SK-N-SH treated with all-trans-retinoic acid at 6 μM for 48 hours (cell line): Measurements from ENCODE around the gene FBLIM1.
A peak's percentile ranks its signal among the peaks of the same experiment; 100 is the strongest.

Source experiments
- ATAC-seq: fragments of 200-7000 bp; cut with Tn5 transposase; 3 replicates; pipeline ENCODE4 v1.9.1; 2020; ENCODE audit warnings: mild to moderate bottlenecking, moderate library complexity
- BACH2 ChIP-seq: fragments of 250-450 bp; sonication (Bioruptor Pico); IDR thresholded peaks from 2 replicates; pipeline ENCODE4 v1.9.0; 2021; ENCODE audit warnings: mild to moderate bottlenecking, borderline replicate concordance
- CSDC2 ChIP-seq: fragments of 250-450 bp; sonication (Bioruptor Pico); IDR thresholded peaks from 2 replicates; pipeline ENCODE4 v1.5.0; 2020; ENCODE audit warnings: mild to moderate bottlenecking, moderate library complexity
- ISL1 ChIP-seq: fragments of 250-450 bp; sonication (Bioruptor Pico); IDR thresholded peaks from 2 replicates; pipeline ENCODE4 v2.1.2; 2022; ENCODE audit warnings: mild to moderate bottlenecking, moderate library complexity
- OSR1 ChIP-seq: fragments of 250-450 bp; sonication (Bioruptor Pico); IDR thresholded peaks from 2 replicates; pipeline ENCODE4 v1.8.0; 2022; ENCODE audit warnings: moderate library complexity, mild to moderate bottlenecking, inconsistent platforms
- RARB ChIP-seq: fragments of 250-450 bp; sonication (Bioruptor Pico); IDR thresholded peaks from 2 replicates; pipeline ENCODE4 v1.8.0; 2021; ENCODE audit warnings: mild to moderate bottlenecking, moderate library complexity
- SNAI2 ChIP-seq: fragments of 250-450 bp; sonication (Bioruptor Pico); IDR thresholded peaks from 2 replicates; pipeline ENCODE4 v1.5.0; 2020; ENCODE audit warnings: mild to moderate bottlenecking, moderate library complexity
- TOX ChIP-seq: fragments of 250-450 bp; sonication (Bioruptor Pico); IDR thresholded peaks from 2 replicates; pipeline ENCODE4 v1.8.0; 2021; ENCODE audit warnings: mild to moderate bottlenecking, moderate library complexity, borderline replicate concordance
- ZC3H10 ChIP-seq: fragments of 250-450 bp; sonication (Bioruptor Pico); IDR thresholded peaks from 2 replicates; pipeline ENCODE4 v1.5.1; 2021; ENCODE audit warnings: mild to moderate bottlenecking, moderate library complexity
- ZFP3 ChIP-seq: fragments of 250-450 bp; sonication (Bioruptor Pico); IDR thresholded peaks from 2 replicates; pipeline ENCODE4 v1.5.0; 2020; ENCODE audit warnings: mild to moderate bottlenecking, moderate library complexity
- ZNF565 ChIP-seq: fragments of 450-650 bp; formaldehyde crosslinking; conservative IDR thresholded peaks from 2 replicates; pipeline ENCODE4 v1.5.0; 2020; ENCODE audit warnings: low read depth, mild to moderate bottlenecking, moderate library complexity
- ZNF70 ChIP-seq: fragments of 450-650 bp; formaldehyde crosslinking; IDR thresholded peaks from 2 replicates; pipeline ENCODE4 v1.5.0; 2020; ENCODE audit warnings: mild to moderate bottlenecking, moderate library complexity
- ZNF8 ChIP-seq: fragments of 450-650 bp; formaldehyde crosslinking; IDR thresholded peaks from 2 replicates; pipeline ENCODE4 v1.5.0; 2020; ENCODE audit warnings: mild to moderate bottlenecking, moderate library complexity
- TF ChIP-seq, protein P1 (sequence below): fragments of 250-450 bp; sonication (Bioruptor Pico); IDR thresholded peaks from 2 replicates; pipeline ENCODE4 v1.5.1; 2021; ENCODE audit warnings: mild to moderate bottlenecking, moderate library complexity
- TF ChIP-seq, protein P2 (sequence below): fragments of 250-450 bp; sonication (Bioruptor Pico); IDR thresholded peaks from 2 replicates; pipeline ENCODE4 v1.8.0; 2020; ENCODE audit warnings: mild to moderate bottlenecking, moderate library complexity, borderline replicate concordance
- TF ChIP-seq, protein P3 (sequence below): fragments of 250-450 bp; sonication (Bioruptor Pico); IDR thresholded peaks from 2 replicates; pipeline ENCODE4 v1.8.0; 2021; ENCODE audit warnings: low read depth, mild to moderate bottlenecking, moderate library complexity, borderline replicate concordance

Gene FBLIM1

DNA sequence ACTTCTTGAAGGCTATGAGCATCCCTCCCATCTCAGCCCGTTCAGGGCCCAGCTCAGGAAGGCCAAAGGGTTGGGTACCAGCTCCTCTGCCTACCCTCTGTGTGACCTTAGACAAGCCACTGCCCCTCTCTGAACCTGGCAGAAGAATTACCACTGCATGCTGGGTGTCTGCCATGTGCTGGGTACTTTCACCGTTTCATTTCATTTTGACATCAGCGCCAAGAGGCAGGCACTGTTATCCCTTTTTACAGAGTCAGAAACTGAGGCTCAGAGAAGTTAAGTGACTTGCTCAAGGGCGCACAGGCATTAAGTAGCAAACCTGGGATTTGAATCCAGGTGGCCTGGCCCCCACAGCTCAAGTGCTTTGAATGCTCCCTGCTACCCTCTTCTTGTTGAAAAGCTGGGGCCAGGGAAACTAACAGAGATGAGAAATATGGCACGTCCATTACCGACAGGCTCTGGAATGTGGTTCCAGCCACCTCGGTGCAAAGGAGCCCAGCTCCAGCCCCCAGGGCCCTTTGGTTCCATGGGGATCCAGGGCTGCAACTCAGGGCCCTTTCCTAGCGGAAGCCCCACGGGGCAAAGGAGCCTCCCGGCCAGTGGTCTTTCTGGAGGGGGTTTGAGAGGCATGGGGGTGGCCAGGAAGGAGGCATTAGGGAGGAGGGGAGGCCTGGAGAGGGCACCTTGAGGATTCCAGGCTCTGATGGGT lies 9.8 kb upstream of the FBLIM1 start:
- ATAC-seq: no peak
- no peak for TF ChIP-seq ZNF565
- TF ChIP-seq, protein P1, sequence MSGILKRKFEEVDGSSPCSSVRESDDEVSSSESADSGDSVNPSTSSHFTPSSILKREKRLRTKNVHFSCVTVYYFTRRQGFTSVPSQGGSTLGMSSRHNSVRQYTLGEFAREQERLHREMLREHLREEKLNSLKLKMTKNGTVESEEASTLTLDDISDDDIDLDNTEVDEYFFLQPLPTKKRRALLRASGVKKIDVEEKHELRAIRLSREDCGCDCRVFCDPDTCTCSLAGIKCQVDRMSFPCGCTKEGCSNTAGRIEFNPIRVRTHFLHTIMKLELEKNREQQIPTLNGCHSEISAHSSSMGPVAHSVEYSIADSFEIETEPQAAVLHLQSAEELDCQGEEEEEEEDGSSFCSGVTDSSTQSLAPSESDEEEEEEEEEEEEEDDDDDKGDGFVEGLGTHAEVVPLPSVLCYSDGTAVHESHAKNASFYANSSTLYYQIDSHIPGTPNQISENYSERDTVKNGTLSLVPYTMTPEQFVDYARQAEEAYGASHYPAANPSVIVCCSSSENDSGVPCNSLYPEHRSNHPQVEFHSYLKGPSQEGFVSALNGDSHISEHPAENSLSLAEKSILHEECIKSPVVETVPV: no peak

DNA sequence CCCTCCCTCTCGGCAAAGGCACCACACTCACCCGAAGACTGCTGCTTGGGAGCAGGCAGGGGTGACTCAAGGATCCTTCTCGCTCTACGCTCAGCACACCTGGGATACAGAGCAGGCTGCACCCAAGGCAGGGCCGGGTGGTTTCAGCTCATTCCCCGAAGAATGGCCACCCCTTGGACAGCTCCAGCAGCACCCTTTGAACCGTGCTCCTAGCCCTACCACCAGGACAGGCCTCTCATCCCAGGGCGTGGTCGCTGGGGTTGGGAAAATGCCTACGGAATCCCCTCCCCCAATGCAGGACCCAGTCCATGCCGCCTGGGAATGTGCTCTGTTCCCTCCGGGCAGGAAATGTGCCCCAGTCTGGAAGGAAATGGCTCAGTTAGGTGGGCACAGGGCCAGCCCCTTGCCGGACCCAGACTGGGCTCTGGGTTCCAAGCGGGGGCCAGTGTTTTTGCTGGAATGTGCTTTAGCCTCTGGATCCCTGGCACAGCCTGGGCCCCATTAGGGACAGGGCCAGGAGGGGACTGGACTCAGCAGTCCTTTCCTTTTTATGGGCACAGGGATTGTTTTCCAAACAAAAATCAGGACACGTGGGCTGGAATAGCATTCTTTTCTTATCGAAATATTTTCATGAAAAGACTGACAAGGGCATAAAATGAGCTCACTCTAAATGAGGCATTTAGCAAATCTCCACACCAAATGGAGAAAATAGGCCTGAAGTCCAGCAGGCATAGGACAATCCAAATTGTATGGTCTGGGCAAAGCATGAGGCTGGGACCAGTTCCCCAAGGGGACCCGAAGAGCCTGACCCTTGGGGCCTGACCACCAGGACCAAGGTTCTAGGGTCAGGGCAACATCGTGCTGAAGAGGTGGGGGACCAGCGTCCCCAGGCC lies 8.9 kb upstream of the FBLIM1 start:
- ATAC-seq: peak; percentile 45
- TF ChIP-seq TOX (CRISPR knock-in tag): no peak
- no peak for TF ChIP-seq OSR1
- TF ChIP-seq RARB (CRISPR knock-in tag): no peak
- no peak for TF ChIP-seq ZFP3 (CRISPR knock-in tag)
- no peak for TF ChIP-seq ZNF565
- no peak for TF ChIP-seq ZNF70 (CRISPR knock-in tag)
- TF ChIP-seq ZNF8 (CRISPR knock-in tag): no peak
- TF ChIP-seq, protein P2, sequence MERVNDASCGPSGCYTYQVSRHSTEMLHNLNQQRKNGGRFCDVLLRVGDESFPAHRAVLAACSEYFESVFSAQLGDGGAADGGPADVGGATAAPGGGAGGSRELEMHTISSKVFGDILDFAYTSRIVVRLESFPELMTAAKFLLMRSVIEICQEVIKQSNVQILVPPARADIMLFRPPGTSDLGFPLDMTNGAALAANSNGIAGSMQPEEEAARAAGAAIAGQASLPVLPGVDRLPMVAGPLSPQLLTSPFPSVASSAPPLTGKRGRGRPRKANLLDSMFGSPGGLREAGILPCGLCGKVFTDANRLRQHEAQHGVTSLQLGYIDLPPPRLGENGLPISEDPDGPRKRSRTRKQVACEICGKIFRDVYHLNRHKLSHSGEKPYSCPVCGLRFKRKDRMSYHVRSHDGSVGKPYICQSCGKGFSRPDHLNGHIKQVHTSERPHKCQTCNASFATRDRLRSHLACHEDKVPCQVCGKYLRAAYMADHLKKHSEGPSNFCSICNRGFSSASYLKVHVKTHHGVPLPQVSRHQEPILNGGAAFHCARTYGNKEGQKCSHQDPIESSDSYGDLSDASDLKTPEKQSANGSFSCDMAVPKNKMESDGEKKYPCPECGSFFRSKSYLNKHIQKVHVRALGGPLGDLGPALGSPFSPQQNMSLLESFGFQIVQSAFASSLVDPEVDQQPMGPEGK (CRISPR knock-in tag): no peak
- TF ChIP-seq, protein P3, sequence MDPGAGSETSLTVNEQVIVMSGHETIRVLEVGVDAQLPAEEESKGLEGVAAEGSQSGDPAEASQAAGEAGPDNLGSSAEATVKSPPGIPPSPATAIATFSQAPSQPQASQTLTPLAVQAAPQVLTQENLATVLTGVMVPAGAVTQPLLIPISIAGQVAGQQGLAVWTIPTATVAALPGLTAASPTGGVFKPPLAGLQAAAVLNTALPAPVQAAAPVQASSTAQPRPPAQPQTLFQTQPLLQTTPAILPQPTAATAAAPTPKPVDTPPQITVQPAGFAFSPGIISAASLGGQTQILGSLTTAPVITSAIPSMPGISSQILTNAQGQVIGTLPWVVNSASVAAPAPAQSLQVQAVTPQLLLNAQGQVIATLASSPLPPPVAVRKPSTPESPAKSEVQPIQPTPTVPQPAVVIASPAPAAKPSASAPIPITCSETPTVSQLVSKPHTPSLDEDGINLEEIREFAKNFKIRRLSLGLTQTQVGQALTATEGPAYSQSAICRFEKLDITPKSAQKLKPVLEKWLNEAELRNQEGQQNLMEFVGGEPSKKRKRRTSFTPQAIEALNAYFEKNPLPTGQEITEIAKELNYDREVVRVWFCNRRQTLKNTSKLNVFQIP: no peak
- TF ChIP-seq BACH2 (CRISPR knock-in tag): no peak
- no peak for TF ChIP-seq SNAI2 (CRISPR knock-in tag)

DNA sequence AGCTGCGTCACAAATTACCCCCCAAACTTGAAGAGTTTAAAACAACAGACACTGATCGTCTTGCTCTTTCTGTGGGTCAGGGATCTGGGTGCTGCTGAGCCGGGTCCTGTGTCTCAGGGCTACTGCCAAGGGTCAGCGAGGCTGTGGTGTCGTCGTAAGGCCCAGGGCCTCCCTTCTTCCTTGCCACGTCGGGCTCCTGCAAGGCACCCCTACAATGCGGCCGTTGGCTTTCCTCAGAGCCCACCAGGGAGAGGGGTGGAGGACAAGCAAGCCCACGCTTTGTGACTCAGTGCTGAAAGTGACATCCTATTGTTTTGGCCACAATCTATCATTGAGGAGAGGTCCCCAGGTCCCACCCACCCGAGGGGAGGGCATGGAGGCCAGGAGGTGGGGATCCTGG lies 7.7 kb upstream of the FBLIM1 start:
- TF ChIP-seq, protein P1: no peak
- TF ChIP-seq ZC3H10 (CRISPR knock-in tag): no peak
- no peak for TF ChIP-seq CSDC2 (CRISPR knock-in tag)
- TF ChIP-seq, protein P3: no peak
- TF ChIP-seq ISL1 (CRISPR knock-in tag): no peak
- TF ChIP-seq ZFP3 (CRISPR knock-in tag): no peak
- TF ChIP-seq, all 23 proteins: peak for 0
- ATAC-seq: no peak

GRCh38 chr1:15751717-15752116 lies 6.9 kb upstream of the FBLIM1 start:
- ATAC-seq: no peak
- TF ChIP-seq, protein P3: no peak
- TF ChIP-seq, protein P2 (CRISPR knock-in tag): no peak
- no peak for TF ChIP-seq ZNF70 (CRISPR knock-in tag)
- no peak for TF ChIP-seq ISL1 (CRISPR knock-in tag)
- TF ChIP-seq, all 23 proteins: peak for 0
